ENCODE measurements around the gene PDE4DIP.
"Not testable (repeated sequence)": the region's sequence is repeated elsewhere in the genome, so short reads cannot be mapped to it uniquely, and the experiment has no call there.

The PDE4DIP gene

DNA sequence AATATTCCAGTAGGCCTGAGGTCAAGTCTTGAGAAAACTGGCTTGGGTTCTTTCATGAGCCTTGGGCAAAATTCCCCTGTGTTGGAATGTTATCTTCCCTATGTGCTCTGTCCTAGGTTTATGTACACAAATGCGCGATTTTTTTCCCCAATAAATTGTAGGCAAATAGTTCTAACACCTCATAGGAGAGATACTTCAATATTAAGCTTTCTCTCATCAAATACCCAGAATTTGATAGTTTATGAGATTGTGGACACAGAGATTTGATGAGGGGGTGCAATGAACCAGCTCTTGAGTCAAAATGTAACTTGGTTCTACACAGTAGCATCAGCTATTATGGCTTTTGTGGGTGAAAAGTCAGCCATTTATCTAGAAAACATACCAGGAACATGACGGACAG, 220.4 kb downstream of the PDE4DIP start:
- in situ Hi-C loops (cut with HindIII; ENCODE audit: low sequenced_read_pairs) = not testable (repeated sequence)

DNA sequence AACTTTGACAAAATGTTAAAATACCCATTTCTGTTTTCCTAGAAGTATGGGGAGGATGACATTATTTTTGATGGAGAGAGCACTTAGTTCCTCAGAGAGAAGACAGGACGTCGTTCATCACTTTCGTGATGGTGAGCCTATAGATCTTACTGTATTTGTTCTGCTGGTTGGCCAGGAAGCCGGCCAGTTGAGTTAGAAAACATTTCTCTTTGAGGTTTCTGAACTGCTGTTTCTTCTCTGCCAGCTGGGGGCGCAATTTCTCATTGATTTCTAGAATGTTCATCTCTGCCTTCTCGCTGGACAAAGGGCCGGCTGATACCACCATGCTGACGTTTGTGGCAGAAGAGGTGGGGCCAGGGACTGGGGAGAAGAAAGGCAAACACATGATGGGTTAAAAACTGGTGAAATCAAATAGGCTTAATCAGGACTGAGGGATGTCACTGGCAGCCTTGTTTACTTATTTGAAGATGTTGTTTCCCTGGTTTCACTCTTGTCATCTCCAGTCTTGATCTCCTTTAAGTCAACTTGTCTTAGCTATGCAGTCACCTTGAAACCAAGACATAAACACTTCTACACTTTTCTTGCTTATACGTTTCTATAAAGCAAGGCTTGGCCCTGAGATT, 231.4 kb downstream of the PDE4DIP start:
- in situ Hi-C loops (cut with HindIII; ENCODE audit: low sequenced_read_pairs) = not testable (repeated sequence)

Data from endothelial cell of hepatic sinusoid (primary cell).